HepG2 (cell line): ENCODE data around the gene STRADB. TPM values are rescaled to one million over a fixed set of nuclear protein-coding genes. Genes with fewer than 3 reads are reported as not detected.
A peak's percentile ranks its signal among the peaks of the same experiment; 100 is the strongest.

ENCODE experiments used
- CCAR2 ChIP-seq: fragments of 200-400 bp; formaldehyde crosslinking; optimal IDR thresholded peaks from 2 replicates; pipeline ENCODE3; 2018; ENCODE audit warnings: low read depth, mild to moderate bottlenecking, low read length, moderate library complexity
- TEAD3 ChIP-seq: optimal IDR thresholded peaks from 2 replicates; pipeline ENCODE3; 2016; ENCODE audit warnings: borderline replicate concordance
- ZNF768 ChIP-seq: sonication (generic); formaldehyde crosslinking; IDR thresholded peaks from 2 replicates; pipeline ENCODE4 v1.4.0; 2020; ENCODE audit warnings: missing genetic modification reagents
- polyA plus RNA-seq, 8 experiments: library from polyadenylated mRNA; depleted of rRNA in 3 of 8; stranded (reverse) in 7 of 8; unstranded in 1 of 8; fragments of >200 nt; fragmentation: Illumina TruSeq in 4 of 8; extraction: Trizol in 4 of 8; gene quantifications; 2 replicates each; pipeline versions ENCODE4 v1.2.1 to v1.2.3, GENCODE V29; 2011 to 2016; ENCODE audit warnings: low read depth in 4 of 8, missing spikeins in 1 of 8, mixed read lengths in 1 of 8; ENCODE audit not compliant: insufficient read depth in 1 of 8
- total RNA-seq, 5 experiments: library from RNA; depleted of rRNA; stranded (reverse); fragments of >200 nt; fragmentation: Illumina TruSeq; extraction: Trizol; gene quantifications; 2 replicates each; pipeline ENCODE4 v1.2.3, GENCODE V29; 2016; ENCODE audit warnings: low read depth in 1 of 5
- TF ChIP-seq, protein P1 (sequence below): sonication (generic); formaldehyde crosslinking; IDR thresholded peaks from 2 replicates; pipeline ENCODE4 v1.5.0; 2020; ENCODE audit warnings: mild to moderate bottlenecking, missing genetic modification reagents, borderline replicate concordance
- TF ChIP-seq, protein P2 (sequence below): sonication (generic); formaldehyde crosslinking; IDR thresholded peaks from 2 replicates; pipeline ENCODE4 v1.8.0; 2022; ENCODE audit warnings: mild to moderate bottlenecking, missing genetic modification reagents; ENCODE audit not compliant: insufficient replicate concordance
- TF ChIP-seq, protein P3 (sequence below): sonication (generic); formaldehyde crosslinking; IDR thresholded peaks from 2 replicates; pipeline ENCODE4 v1.8.0; 2023; ENCODE audit warnings: mild to moderate bottlenecking, missing genetic modification reagents

The STRADB gene
- total and polyA plus RNA-seq, 2 of the 13 experiments (the other 11 are each of a cell fraction or from before 2014, with no cell fraction given) = 34.1 to 66.6 TPM

DNA sequence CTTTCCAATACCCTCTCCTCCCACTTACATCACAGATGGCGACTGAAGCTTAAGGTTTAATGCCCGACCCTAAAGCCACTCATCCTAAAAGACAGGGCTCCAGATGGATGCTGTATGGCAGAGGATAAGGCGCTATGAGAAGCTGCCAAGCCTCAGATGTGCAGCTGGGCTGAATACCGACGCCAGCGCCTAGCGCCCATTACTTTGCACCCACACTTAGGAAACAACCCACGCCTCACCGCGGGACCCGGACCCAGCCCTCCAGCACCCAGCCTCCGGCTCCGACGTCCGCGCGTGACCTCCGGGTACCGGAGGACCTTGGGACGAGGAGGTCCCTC, 617 bp upstream of the STRADB start (continued):
- TF ChIP-seq, protein P1, sequence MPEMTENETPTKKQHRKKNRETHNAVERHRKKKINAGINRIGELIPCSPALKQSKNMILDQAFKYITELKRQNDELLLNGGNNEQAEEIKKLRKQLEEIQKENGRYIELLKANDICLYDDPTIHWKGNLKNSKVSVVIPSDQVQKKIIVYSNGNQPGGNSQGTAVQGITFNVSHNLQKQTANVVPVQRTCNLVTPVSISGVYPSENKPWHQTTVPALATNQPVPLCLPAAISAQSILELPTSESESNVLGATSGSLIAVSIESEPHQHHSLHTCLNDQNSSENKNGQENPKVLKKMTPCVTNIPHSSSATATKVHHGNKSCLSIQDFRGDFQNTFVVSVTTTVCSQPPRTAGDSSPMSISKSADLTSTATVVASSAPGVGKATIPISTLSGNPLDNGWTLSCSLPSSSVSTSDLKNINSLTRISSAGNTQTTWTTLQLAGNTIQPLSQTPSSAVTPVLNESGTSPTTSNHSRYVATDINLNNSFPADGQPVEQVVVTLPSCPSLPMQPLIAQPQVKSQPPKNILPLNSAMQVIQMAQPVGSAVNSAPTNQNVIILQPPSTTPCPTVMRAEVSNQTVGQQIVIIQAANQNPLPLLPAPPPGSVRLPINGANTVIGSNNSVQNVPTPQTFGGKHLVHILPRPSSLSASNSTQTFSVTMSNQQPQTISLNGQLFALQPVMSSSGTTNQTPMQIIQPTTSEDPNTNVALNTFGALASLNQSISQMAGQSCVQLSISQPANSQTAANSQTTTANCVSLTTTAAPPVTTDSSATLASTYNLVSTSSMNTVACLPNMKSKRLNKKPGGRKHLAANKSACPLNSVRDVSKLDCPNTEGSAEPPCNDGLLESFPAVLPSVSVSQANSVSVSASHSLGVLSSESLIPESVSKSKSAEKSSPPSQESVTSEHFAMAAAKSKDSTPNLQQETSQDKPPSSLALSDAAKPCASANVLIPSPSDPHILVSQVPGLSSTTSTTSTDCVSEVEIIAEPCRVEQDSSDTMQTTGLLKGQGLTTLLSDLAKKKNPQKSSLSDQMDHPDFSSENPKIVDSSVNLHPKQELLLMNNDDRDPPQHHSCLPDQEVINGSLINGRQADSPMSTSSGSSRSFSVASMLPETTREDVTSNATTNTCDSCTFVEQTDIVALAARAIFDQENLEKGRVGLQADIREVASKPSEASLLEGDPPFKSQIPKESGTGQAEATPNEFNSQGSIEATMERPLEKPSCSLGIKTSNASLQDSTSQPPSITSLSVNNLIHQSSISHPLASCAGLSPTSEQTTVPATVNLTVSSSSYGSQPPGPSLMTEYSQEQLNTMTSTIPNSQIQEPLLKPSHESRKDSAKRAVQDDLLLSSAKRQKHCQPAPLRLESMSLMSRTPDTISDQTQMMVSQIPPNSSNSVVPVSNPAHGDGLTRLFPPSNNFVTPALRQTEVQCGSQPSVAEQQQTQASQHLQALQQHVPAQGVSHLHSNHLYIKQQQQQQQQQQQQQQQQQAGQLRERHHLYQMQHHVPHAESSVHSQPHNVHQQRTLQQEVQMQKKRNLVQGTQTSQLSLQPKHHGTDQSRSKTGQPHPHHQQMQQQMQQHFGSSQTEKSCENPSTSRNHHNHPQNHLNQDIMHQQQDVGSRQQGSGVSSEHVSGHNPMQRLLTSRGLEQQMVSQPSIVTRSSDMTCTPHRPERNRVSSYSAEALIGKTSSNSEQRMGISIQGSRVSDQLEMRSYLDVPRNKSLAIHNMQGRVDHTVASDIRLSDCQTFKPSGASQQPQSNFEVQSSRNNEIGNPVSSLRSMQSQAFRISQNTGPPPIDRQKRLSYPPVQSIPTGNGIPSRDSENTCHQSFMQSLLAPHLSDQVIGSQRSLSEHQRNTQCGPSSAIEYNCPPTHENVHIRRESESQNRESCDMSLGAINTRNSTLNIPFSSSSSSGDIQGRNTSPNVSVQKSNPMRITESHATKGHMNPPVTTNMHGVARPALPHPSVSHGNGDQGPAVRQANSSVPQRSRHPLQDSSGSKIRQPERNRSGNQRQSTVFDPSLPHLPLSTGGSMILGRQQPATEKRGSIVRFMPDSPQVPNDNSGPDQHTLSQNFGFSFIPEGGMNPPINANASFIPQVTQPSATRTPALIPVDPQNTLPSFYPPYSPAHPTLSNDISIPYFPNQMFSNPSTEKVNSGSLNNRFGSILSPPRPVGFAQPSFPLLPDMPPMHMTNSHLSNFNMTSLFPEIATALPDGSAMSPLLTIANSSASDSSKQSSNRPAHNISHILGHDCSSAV (CRISPR knock-in tag) = no peak
- TF ChIP-seq, protein P2, sequence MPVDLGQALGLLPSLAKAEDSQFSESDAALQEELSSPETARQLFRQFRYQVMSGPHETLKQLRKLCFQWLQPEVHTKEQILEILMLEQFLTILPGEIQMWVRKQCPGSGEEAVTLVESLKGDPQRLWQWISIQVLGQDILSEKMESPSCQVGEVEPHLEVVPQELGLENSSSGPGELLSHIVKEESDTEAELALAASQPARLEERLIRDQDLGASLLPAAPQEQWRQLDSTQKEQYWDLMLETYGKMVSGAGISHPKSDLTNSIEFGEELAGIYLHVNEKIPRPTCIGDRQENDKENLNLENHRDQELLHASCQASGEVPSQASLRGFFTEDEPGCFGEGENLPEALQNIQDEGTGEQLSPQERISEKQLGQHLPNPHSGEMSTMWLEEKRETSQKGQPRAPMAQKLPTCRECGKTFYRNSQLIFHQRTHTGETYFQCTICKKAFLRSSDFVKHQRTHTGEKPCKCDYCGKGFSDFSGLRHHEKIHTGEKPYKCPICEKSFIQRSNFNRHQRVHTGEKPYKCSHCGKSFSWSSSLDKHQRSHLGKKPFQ (CRISPR knock-in tag) = no peak
- TF ChIP-seq, protein P3, sequence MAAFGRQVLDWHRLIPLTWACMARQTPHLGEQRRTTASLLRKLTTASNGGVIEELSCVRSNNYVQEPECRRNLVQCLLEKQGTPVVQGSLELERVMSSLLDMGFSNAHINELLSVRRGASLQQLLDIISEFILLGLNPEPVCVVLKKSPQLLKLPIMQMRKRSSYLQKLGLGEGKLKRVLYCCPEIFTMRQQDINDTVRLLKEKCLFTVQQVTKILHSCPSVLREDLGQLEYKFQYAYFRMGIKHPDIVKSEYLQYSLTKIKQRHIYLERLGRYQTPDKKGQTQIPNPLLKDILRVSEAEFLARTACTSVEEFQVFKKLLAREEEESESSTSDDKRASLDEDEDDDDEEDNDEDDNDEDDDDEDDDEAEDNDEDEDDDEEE (CRISPR knock-in tag) = no peak
- TF ChIP-seq CCAR2 = no peak
- peak; percentile 6 for TF ChIP-seq TEAD3 (CRISPR knock-in tag)
- no peak for TF ChIP-seq ZNF768 (CRISPR knock-in tag)
- TF ChIP-seq, all 625 proteins: peak for 37
